Kidney (tissue), 14 donors: ENCODE measurements around the gene TMEM128. TPM values are rescaled to one million over a fixed set of nuclear protein-coding genes. Genes with fewer than 3 reads are reported as not detected.

ENCODE experiments used
- DNase-seq, 5 donors: peaks; one replicate each; pipeline ENCODE4 v3.0.0-alpha.2; 2013 to 2020
- FAIRE-seq: peaks from 2 replicates; lab custom pipeline; 2012; peaks lifted over from hg19 to GRCh38; lab: Jason Lieb, UNC
- H3K27ac ChIP-seq, 2 donors: one replicate each; pipeline ENCODE4 v1.7.0; 2013; ENCODE audit warnings: low read depth in 2 of 2, low read length in 2 of 2, inconsistent platforms in 1 of 2
- H3K27me3 ChIP-seq: one replicate; pipeline ENCODE4 v1.7.1; 2013; ENCODE audit warnings: low read length, inconsistent platforms; ENCODE audit not compliant: control insufficient read depth, insufficient read depth
- H3K36me3 ChIP-seq, 3 donors: one replicate each; pipeline versions ENCODE4 v1.7.0 to v1.7.1; 2013; ENCODE audit warnings: low read length in 3 of 3, control low read depth in 1 of 3, inconsistent platforms in 1 of 3; ENCODE audit not compliant: insufficient read depth in 3 of 3, control insufficient read depth in 2 of 3
- H3K4me1 ChIP-seq, 3 donors: one replicate each; pipeline versions ENCODE4 v1.7.0 to v1.7.1; 2013; ENCODE audit warnings: low read length in 3 of 3, inconsistent platforms in 1 of 3, low read depth in 1 of 3; ENCODE audit not compliant: control insufficient read depth in 2 of 3, insufficient read depth in 2 of 3
- H3K4me3 ChIP-seq, 3 donors: one replicate each; pipeline versions ENCODE4 v1.7.0 to v1.8.1; 2013; ENCODE audit warnings: low read length in 3 of 3, control low read depth in 1 of 3, inconsistent platforms in 1 of 3
- H3K9ac ChIP-seq, 3 donors: one replicate each; pipeline versions ENCODE4 v1.7.0 to v1.7.1; 2013; ENCODE audit warnings: low read length in 3 of 3, control low read depth in 1 of 3, inconsistent platforms in 1 of 3
- H3K9me3 ChIP-seq, 3 donors: one replicate each; pipeline versions ENCODE4 v1.7.0 to v1.7.1; 2013; ENCODE audit warnings: low read length in 3 of 3, control low read depth in 1 of 3, inconsistent platforms in 1 of 3; ENCODE audit not compliant: control insufficient read depth in 2 of 3, insufficient read depth in 1 of 3
- intact Hi-C: fragments of 100-400 bp; cut with DNase I; formaldehyde crosslinking; loops from one replicate; pipeline ENCODE4 v1.11.1; 2022
- polyA plus RNA-seq: library from polyadenylated mRNA; stranded (reverse); fragments of 350-450 nt; fragmentation: Illumina TruSeq; extraction: RNeasy Lipid Tissue Mini Kit (QIAGEN cat#74804); gene quantifications from one replicate; pipeline ENCODE4 v1.2.3, GENCODE V29; 2014; ENCODE audit warnings: low read depth, low replicate concordance; ENCODE audit not compliant: insufficient read depth
- total RNA-seq: library from RNA; stranded (reverse); fragmentation: NEBNext Ultra II Directional; extraction: Animal tissue kit (Norgen Biotek cat#: 25700); gene quantifications from one replicate; pipeline ENCODE4 v1.2.1, GENCODE V29; 2021
- TF ChIP-seq, protein P1 (sequence below): IDR thresholded peaks from 3 replicates; pipeline ENCODE4 v1.5.1; 2012; ENCODE audit warnings: mild to moderate bottlenecking, moderate library complexity, borderline replicate concordance; ENCODE audit not compliant: insufficient read depth; ENCODE audit errors: extremely low read depth
- donor health status: control.
- donor health status: control.
- donor health status: control.
- donor health status: control.
- donor health status: control.
- donor health status: DM: yes; HTN: yes; CAD: no.
- donor health status: Normal renal cell carcinoma (clear cell type).

The TMEM128 gene
- total and polyA plus RNA-seq, 2 donors from 2014 or later: 30.0 to 40.0 TPM

DNA sequence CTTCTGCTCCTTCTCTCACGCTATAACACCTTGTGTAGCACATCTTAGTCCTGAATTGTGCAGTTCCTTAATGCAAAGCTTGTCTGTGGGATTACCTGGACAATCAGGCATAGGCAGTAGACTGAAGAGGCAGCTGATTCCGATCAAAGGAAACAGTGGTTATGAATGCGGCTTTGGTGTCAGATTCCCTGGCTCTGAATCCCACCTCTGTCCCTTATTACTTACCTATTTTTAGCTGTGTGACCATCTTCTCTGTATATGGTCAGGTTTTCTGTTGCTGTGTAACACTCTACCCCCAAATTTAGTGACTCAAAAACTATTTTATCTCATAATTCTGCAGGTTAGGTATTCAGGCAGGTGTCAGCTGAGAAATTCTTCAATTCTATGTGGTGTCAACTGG, 45.3 kb upstream of the TMEM128 start:
- Histone ChIP-seq H3K9ac (no peak overlapping the region), H3K4me1 (peaks cover 8 to 21% (median 11%) of the 10 kb centered on the region in 3 donors)

DNA sequence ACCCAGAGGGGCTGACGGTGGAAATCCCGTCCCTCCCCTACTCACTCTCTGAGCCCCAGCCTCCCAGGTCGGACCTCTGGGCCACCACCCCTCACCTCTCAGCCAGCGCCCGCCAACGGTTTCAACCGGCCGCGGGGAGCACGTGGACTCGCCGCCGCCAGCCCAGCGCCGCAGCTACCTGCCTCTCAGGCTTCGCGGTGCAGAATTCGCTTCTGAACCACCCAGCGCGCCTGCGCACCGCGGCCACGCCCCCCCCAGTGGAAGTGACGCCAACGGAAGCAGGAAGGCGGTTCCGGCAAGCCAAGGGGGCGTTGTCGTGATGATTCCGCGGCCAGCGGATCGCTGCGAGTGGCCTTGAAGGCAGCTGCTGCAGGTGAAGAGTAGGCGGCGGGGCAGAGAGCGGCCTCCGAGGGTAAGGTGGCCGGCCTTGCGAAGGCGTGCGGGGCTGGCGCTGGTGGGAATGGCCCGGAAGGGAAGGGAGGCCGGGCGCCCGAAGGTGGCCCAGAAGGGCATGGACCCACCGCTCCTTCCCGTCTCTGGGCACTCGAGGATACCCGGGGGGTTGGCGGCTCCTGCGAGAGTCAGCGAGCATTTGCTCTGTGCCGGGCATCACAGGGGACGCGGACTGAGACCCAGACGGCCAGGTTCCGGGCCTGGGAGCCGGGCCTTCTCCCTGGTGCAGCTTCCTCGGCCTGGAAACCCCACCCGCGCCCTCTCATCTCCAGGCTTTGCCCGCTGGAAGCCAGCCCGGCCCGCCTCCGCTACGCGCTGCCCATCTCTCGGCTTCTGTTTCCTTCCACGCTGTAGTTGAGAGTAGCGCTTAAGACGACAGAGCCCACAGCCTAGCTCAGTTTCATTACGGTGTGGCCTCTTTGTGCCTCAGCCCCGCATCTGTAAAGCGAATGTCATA, 42.2 kb upstream of the TMEM128 start, which contains the start of the genes LYAR and ZBTB49:
LYAR (minus strand) TSS at position 214 of the 910 bp plus-strand sequence. CDS start 6,412 bp downstream, outside the sequence.
ZBTB49 (plus strand) TSS at position 311 of the 910 bp plus-strand sequence. CDS start 9,695 bp downstream, outside the sequence.
- H3K4me1 ChIP-seq: peaks cover 8 to 21% (median 11%) of the 10 kb centered on the region in 3 donors
- peak within 1 kb of the TSS; percentile 61 to 84 (median 74) for H3K9ac ChIP-seq
- TF ChIP-seq, protein P1, sequence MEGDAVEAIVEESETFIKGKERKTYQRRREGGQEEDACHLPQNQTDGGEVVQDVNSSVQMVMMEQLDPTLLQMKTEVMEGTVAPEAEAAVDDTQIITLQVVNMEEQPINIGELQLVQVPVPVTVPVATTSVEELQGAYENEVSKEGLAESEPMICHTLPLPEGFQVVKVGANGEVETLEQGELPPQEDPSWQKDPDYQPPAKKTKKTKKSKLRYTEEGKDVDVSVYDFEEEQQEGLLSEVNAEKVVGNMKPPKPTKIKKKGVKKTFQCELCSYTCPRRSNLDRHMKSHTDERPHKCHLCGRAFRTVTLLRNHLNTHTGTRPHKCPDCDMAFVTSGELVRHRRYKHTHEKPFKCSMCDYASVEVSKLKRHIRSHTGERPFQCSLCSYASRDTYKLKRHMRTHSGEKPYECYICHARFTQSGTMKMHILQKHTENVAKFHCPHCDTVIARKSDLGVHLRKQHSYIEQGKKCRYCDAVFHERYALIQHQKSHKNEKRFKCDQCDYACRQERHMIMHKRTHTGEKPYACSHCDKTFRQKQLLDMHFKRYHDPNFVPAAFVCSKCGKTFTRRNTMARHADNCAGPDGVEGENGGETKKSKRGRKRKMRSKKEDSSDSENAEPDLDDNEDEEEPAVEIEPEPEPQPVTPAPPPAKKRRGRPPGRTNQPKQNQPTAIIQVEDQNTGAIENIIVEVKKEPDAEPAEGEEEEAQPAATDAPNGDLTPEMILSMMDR: peak; percentile 9
- peak within 1 kb of the TSS; percentile 29 to 56 for H3K27ac ChIP-seq
- DNase-seq: peak; percentile 96 to 98 (median 97)
- intact Hi-C loops: no loop called here
- no peaks in the 10 kb centered on the region for H3K27me3 ChIP-seq
- peak within 1 kb of the TSS; percentile 84 to 96 (median 89) for H3K4me3 ChIP-seq
- no peak for FAIRE-seq
- H3K9me3 ChIP-seq: no peaks in the 10 kb centered on the region
- peaks cover 0 to 6% (median 2%) of the 10 kb centered on the region in 3 donors for H3K36me3 ChIP-seq

More for the DNA sequence above, 45.3 kb upstream of the TMEM128 start:
- no peak overlapping the region for H3K27ac ChIP-seq
- peaks cover 0 to 4% (median 0%) of the 10 kb centered on the region in 3 donors for H3K36me3 ChIP-seq
- H3K4me3 ChIP-seq: no peak overlapping the region
- no peak for DNase-seq
- no peak for FAIRE-seq
- no peaks in the 10 kb centered on the region for H3K27me3 ChIP-seq
- TF ChIP-seq, protein P1: no peak
- intact Hi-C loops: no loop called here
- no peaks in the 10 kb centered on the region for H3K9me3 ChIP-seq

DNA sequence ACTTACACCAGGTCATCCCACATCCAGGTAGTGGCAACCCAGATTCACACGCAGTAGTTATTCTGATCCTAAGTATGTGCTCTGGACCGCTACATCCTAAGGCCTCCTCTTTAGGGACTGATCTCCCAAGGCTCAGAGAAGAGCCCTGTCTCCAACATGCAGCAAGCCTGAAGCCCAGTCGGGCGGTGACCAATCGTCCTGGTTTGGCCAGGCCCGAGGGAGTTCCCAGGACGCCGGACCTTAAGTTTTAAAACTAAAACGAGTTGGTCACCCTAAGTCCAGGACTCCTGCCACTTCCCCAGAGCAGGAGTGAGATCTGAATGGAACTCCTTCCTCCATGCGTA, 41.5 kb upstream of the TMEM128 start:
- Histone ChIP-seq H3K4me3 (peak overlapping the region; percentile 84 to 96 (median 89)), H3K9ac (peak overlapping the region; percentile 61 to 84 (median 74)), H3K9me3 (no peaks in the 10 kb centered on the region), H3K36me3 (peaks cover 0 to 6% (median 2%) of the 10 kb centered on the region in 3 donors), H3K27ac (no peak overlapping the region), H3K4me1 (peaks cover 8 to 21% (median 11%) of the 10 kb centered on the region in 3 donors), H3K27me3 (no peaks in the 10 kb centered on the region)
- TF ChIP-seq, protein P1: no peak
- intact Hi-C loops: no loop called here
- FAIRE-seq (no peak), DNase-seq (no peak)
